ENCODE results near the gene NUP42. TPM values are rescaled to one million over a fixed set of nuclear protein-coding genes. Genes with fewer than 3 reads are reported as not detected.

Gene NUP42
- total RNA-seq, 1 donor from 2014 or later = 60.1 TPM

GRCh38 chr7:23232966-23233365 lies 51.1 kb downstream of the NUP42 start:
- H3K4me1 ChIP-seq = peaks cover 6% of the 10 kb centered on the region
- peak overlapping the region; percentile 38 for H3K4me3 Mint-ChIP-seq

GRCh38 chr7:23234569-23235296 lies 52.9 kb downstream of the NUP42 start:
- Mint-ChIP-seq H3K4me3 (no peak overlapping the region), H3K9me3 (no peaks in the 10 kb centered on the region), H3K4me1 (peaks cover 13% of the 10 kb centered on the region), H3K27me3 (ENCODE audit: insufficient read depth, low read depth) (no peaks in the 10 kb centered on the region), H3K27ac (no peak overlapping the region), H3K36me3 (no peaks in the 10 kb centered on the region)
- Histone ChIP-seq H3K27me3 (no peaks in the 10 kb centered on the region), H4K20me1 (ENCODE audit: low read depth) (no peaks in the 10 kb centered on the region), H3K4me1 (peaks cover 6% of the 10 kb centered on the region), H3K79me2 (ENCODE audit: low read depth) (no peaks in the 10 kb centered on the region), H3K27ac (no peak overlapping the region), H3K9ac (no peak overlapping the region), H3F3A (ENCODE audit: low read depth) (peaks cover 10% of the 10 kb centered on the region), H3K4me2 (no peak overlapping the region), H2AFZ (replicated peaks) (no peak overlapping the region), H3K36me3 (no peaks in the 10 kb centered on the region), H3K9me3 (ENCODE audit: low read depth) (no peaks in the 10 kb centered on the region), H3K4me3 (no peak overlapping the region)
- TF ChIP-seq EZH2 (IDR thresholded peaks at IDR 0.05) (no peak), EZH2phosphoT487 (IDR thresholded peaks at IDR 0.05) (no peak), CTCF (IDR thresholded peaks at IDR 0.05) (no peak)
- DNase-seq (ENCODE audit: low spot score) = no peak

More at GRCh38 chr7:23232966-23233365, 51.1 kb downstream of the NUP42 start:
- no peak for DNase-seq (ENCODE audit: low spot score)
- H3K36me3 ChIP-seq = no peaks in the 10 kb centered on the region
- H3F3A ChIP-seq (ENCODE audit: low read depth) = peaks cover 10% of the 10 kb centered on the region
- no peak overlapping the region for H2AFZ ChIP-seq (replicated peaks)
- H3K4me2 ChIP-seq = no peak overlapping the region
- H4K20me1 ChIP-seq (ENCODE audit: low read depth) = no peaks in the 10 kb centered on the region
- Mint-ChIP-seq H3K4me1 (peaks cover 13% of the 10 kb centered on the region), H3K27me3 (ENCODE audit: insufficient read depth, low read depth) (peaks cover 1% of the 10 kb centered on the region), H3K27ac (no peak overlapping the region), H3K9me3 (peaks cover 4% of the 10 kb centered on the region), H3K36me3 (peaks cover 1% of the 10 kb centered on the region)
- no peaks in the 10 kb centered on the region for H3K9me3 ChIP-seq (ENCODE audit: low read depth)
- H3K79me2 ChIP-seq (ENCODE audit: low read depth) = no peaks in the 10 kb centered on the region
- H3K9ac ChIP-seq = no peak overlapping the region
- TF ChIP-seq EZH2phosphoT487 (IDR thresholded peaks at IDR 0.05) = no peak
- no peak for TF ChIP-seq CTCF (IDR thresholded peaks at IDR 0.05)
- TF ChIP-seq EZH2 (IDR thresholded peaks at IDR 0.05) = no peak
- H3K27me3 ChIP-seq = no peaks in the 10 kb centered on the region
- H3K27ac ChIP-seq = no peak overlapping the region
- no peak overlapping the region for H3K4me3 ChIP-seq

- Mint-ChIP-seq H3K4me1 (peaks cover 6% of the 10 kb centered on the region), H3K27ac (no peak overlapping the region), H3K36me3 (no peaks in the 10 kb centered on the region), H3K27me3 (ENCODE audit: insufficient read depth, low read depth) (no peaks in the 10 kb centered on the region), H3K9me3 (no peaks in the 10 kb centered on the region), H3K4me3 (no peak overlapping the region)
- Histone ChIP-seq H3K4me1 (no peaks in the 10 kb centered on the region), H3K36me3 (no peaks in the 10 kb centered on the region), H3K4me2 (no peak overlapping the region), H3K79me2 (ENCODE audit: low read depth) (no peaks in the 10 kb centered on the region), H3K4me3 (no peak overlapping the region), H2AFZ (replicated peaks) (no peak overlapping the region), H3K9ac (no peak overlapping the region), H4K20me1 (ENCODE audit: low read depth) (no peaks in the 10 kb centered on the region), H3K27me3 (no peaks in the 10 kb centered on the region), H3F3A (ENCODE audit: low read depth) (peaks cover 4% of the 10 kb centered on the region), H3K9me3 (ENCODE audit: low read depth) (no peaks in the 10 kb centered on the region), H3K27ac (no peak overlapping the region)
- no peak for DNase-seq (ENCODE audit: low spot score)
- TF ChIP-seq CTCF (IDR thresholded peaks at IDR 0.05) = no peak
- no peak for TF ChIP-seq EZH2 (IDR thresholded peaks at IDR 0.05)
- no peak for TF ChIP-seq EZH2phosphoT487 (IDR thresholded peaks at IDR 0.05)
Observed at GRCh38 chr7:23235813-23236221, 54.0 kb downstream of the NUP42 start.
